T-cell (primary cell): ENCODE data around the gene PTPRM. TPM values are rescaled to one million over a fixed set of nuclear protein-coding genes. Genes with fewer than 3 reads are reported as not detected.

Source experiments
- ATAC-seq, 4 experiments: fragments of 200-7000 bp in 3 of 4; fragments of 150-1000 bp in 1 of 4; cut with Tn5 transposase; replicated peaks in 1 of 4; 1 replicate in 3 of 4; 2 replicates in 1 of 4; pipeline ENCODE4 v1.10.0; 2021; ENCODE audit warnings: moderate library complexity in 3 of 4, mild to moderate bottlenecking in 2 of 4, moderate number of reproducible peaks in 1 of 4
- CTCF ChIA-PET, 2 donors: fragments of 300-600 bp; sonication (Branson Sonifier 250); formaldehyde crosslinking; loops; one replicate each; lab custom pipeline; 2022; ENCODE audit warnings: antibody characterized with exemption in 2 of 2; lab: Charles Lee
- POLR2A ChIA-PET, 2 donors: fragments of 300-600 bp; sonication (Branson Sonifier 250); formaldehyde crosslinking; loops; one replicate each; lab custom pipeline; 2022; ENCODE audit warnings: antibody characterized with exemption in 2 of 2; lab: Charles Lee
- DNase-seq, 35 experiments: peaks; one replicate each; pipeline versions ENCODE4 v3.0.0 to v3.0.0-alpha.2; 2013 to 2023
- H3K27ac ChIP-seq: one replicate; pipeline ENCODE4 v1.5.1; 2013; ENCODE audit warnings: low read length
- H3K27me3 ChIP-seq, 2 experiments: replicated peaks in 1 of 2; 1 replicate in 1 of 2; 2 replicates in 1 of 2; pipeline versions ENCODE4 v1.6.1 to v1.7.0; 2013; ENCODE audit warnings: low read length in 1 of 2, mixed read lengths in 1 of 2; ENCODE audit not compliant: control insufficient read depth in 2 of 2, insufficient read depth in 2 of 2; ENCODE audit errors: extremely low read depth in 1 of 2
- H3K36me3 ChIP-seq, 2 donors: 1 replicate in 1 of 2; 2 replicates in 1 of 2; pipeline versions ENCODE4 v1.6.1 to v1.7.0; 2013; ENCODE audit warnings: low read length in 1 of 2; ENCODE audit not compliant: control insufficient read depth in 2 of 2, insufficient read depth in 1 of 2; ENCODE audit errors: extremely low read depth in 1 of 2
- H3K4me1 ChIP-seq, 2 experiments: 1 replicate in 1 of 2; 2 replicates in 1 of 2; pipeline versions ENCODE4 v1.6.1 to v1.7.0; 2013; ENCODE audit warnings: low read length in 2 of 2, mixed read lengths in 1 of 2; ENCODE audit not compliant: insufficient read depth in 2 of 2, control insufficient read depth in 1 of 2; ENCODE audit errors: extremely low read depth in 1 of 2
- H3K4me3 ChIP-seq, 2 donors: 1 replicate in 1 of 2; 2 replicates in 1 of 2; pipeline versions ENCODE4 v1.5.1 to v1.7.0; 2013; ENCODE audit warnings: mild to moderate bottlenecking in 2 of 2, low read length in 1 of 2, moderate library complexity in 1 of 2; ENCODE audit not compliant: control insufficient read depth in 1 of 2; ENCODE audit errors: extremely low read depth in 1 of 2
- H3K9me3 ChIP-seq: 2 replicates; pipeline ENCODE4 v1.7.0; 2013
- H3K27ac Mint-ChIP-seq, 2 donors: one replicate each; pipeline ENCODE4 v1.8.0; 2020 to 2021; ENCODE audit warnings: mild to moderate bottlenecking in 2 of 2, mixed read lengths in 2 of 2
- H3K27me3 Mint-ChIP-seq, 2 donors: one replicate each; pipeline ENCODE4 v1.8.0; 2021 to 2022; ENCODE audit warnings: mixed read lengths in 2 of 2
- H3K36me3 Mint-ChIP-seq: one replicate; pipeline ENCODE4 v1.8.0; 2021; ENCODE audit warnings: mixed read lengths
- H3K4me1 Mint-ChIP-seq, 3 donors: one replicate each; pipeline ENCODE4 v1.8.0; 2020 to 2022; ENCODE audit warnings: mixed read lengths in 3 of 3, mild to moderate bottlenecking in 1 of 3
- H3K4me3 Mint-ChIP-seq, 3 donors: one replicate each; pipeline ENCODE4 v1.8.0; 2020 to 2022; ENCODE audit warnings: mild to moderate bottlenecking in 3 of 3, mixed read lengths in 3 of 3, moderate library complexity in 3 of 3
- H3K9me3 Mint-ChIP-seq, 3 donors: one replicate each; pipeline ENCODE4 v1.8.0; 2020 to 2022; ENCODE audit warnings: mixed read lengths in 3 of 3
- WGBS: methylation state at CpG from one replicate; pipeline ENCODE4 v1.1.5; 2013; ENCODE audit warnings: missing lambda C conversion rate; ENCODE audit not compliant: insufficient coverage; 5-methylcytosine and 5-hydroxymethylcytosine counted together
- total RNA-seq, 35 experiments: library from RNA in 6 of 35; stranded (reverse) in 6 of 35; fragments of 120-200 nt in 1 of 35; gene quantifications; one replicate each; pipeline versions ENCODE4 v1.2.1 to v1.2.4 and lab custom pipeline; 2013 to 2026

Gene PTPRM
- total RNA-seq, 5 donors from 2014 or later (not counting 1 experiment from before 2014, with no cell fraction given) = 4.1 to 47.4 (median 7.1) TPM

- no peak for ATAC-seq
- no peak overlapping the region for H3K27ac Mint-ChIP-seq
- CTCF ChIA-PET = no interaction called here
- no peaks in the 10 kb centered on the region for H3K4me1 Mint-ChIP-seq
- H3K36me3 Mint-ChIP-seq = no peaks in the 10 kb centered on the region
- Histone ChIP-seq H3K9me3 (peaks cover 2% of the 10 kb centered on the region), H3K27me3 (no peaks in the 10 kb centered on the region), H3K4me1 (no peaks in the 10 kb centered on the region), H3K27ac (no peak overlapping the region), H3K36me3 (no peaks in the 10 kb centered on the region), H3K4me3 (no peak overlapping the region)
- POLR2A ChIA-PET = no interaction called here
- H3K27me3 Mint-ChIP-seq = no peaks in the 10 kb centered on the region
- 81% methylated on average over 3 of the region's 4 CpGs for WGBS
- DNase-seq = no peak
- no peak overlapping the region for H3K4me3 Mint-ChIP-seq
- H3K9me3 Mint-ChIP-seq = peaks cover 4 to 17% (median 12%) of the 10 kb centered on the region in 3 donors
Observed at GRCh38 chr18:8176554-8176953, 609.4 kb downstream of the PTPRM start.

GRCh38 chr18:8177330-8178016 lies 610.4 kb downstream of the PTPRM start:
- Mint-ChIP-seq H3K27ac (no peak overlapping the region), H3K9me3 (peaks cover 4 to 17% (median 13%) of the 10 kb centered on the region in 3 donors), H3K27me3 (no peaks in the 10 kb centered on the region), H3K4me3 (no peak overlapping the region), H3K4me1 (no peaks in the 10 kb centered on the region), H3K36me3 (no peaks in the 10 kb centered on the region)
- Histone ChIP-seq H3K9me3 (peaks cover 2% of the 10 kb centered on the region), H3K27ac (no peak overlapping the region), H3K36me3 (no peaks in the 10 kb centered on the region), H3K27me3 (no peaks in the 10 kb centered on the region), H3K4me3 (no peak overlapping the region), H3K4me1 (no peaks in the 10 kb centered on the region)
- ATAC-seq = no peak
- DNase-seq = no peak
- POLR2A ChIA-PET = no interaction called here
- WGBS = 67% methylated on average over 2 of the region's 3 CpGs
- CTCF ChIA-PET = no interaction called here

- DNase-seq = no peak
- H3K4me1 Mint-ChIP-seq = no peaks in the 10 kb centered on the region
- no peak overlapping the region for H3K27ac Mint-ChIP-seq
- CTCF ChIA-PET = no interaction called here
- no peaks in the 10 kb centered on the region for H3K4me1 ChIP-seq
- ATAC-seq = no peak
- H3K27me3 Mint-ChIP-seq = no peaks in the 10 kb centered on the region
- H3K9me3 Mint-ChIP-seq = peaks cover 0 to 5% (median 0%) of the 10 kb centered on the region in 3 donors
- H3K27ac ChIP-seq = no peak overlapping the region
- H3K4me3 Mint-ChIP-seq = no peak overlapping the region
- H3K36me3 ChIP-seq = no peaks in the 10 kb centered on the region
- WGBS = 100% methylated on average over 1 of the region's 2 CpGs
- H3K27me3 ChIP-seq = no peaks in the 10 kb centered on the region
- POLR2A ChIA-PET = interaction anchor here (0.6 to 0.7 kb wide), 2 partner anchors 11 to 116 kb away, joined by 3 to 5 read pairs; no protein-coding TSS in a partner anchor
- H3K9me3 ChIP-seq = no peaks in the 10 kb centered on the region
- no peak overlapping the region for H3K4me3 ChIP-seq
- H3K36me3 Mint-ChIP-seq = no peaks in the 10 kb centered on the region
Observed at GRCh38 chr18:8186413-8186812, 619.3 kb downstream of the PTPRM start.

- WGBS = 96% methylated on average over 6 of the region's 7 CpGs
- DNase-seq = no peak
- no peak for ATAC-seq
- Histone ChIP-seq H3K27me3 (no peaks in the 10 kb centered on the region), H3K27ac (no peak overlapping the region), H3K9me3 (no peaks in the 10 kb centered on the region), H3K36me3 (no peaks in the 10 kb centered on the region), H3K4me3 (no peak overlapping the region), H3K4me1 (no peaks in the 10 kb centered on the region)
- no peaks in the 10 kb centered on the region for H3K4me1 Mint-ChIP-seq
- ChIA-PET POLR2A (no interaction called here), CTCF (no interaction called here)
- H3K4me3 Mint-ChIP-seq = no peak overlapping the region
- peaks cover 0 to 4% (median 0%) of the 10 kb centered on the region in 3 donors for H3K9me3 Mint-ChIP-seq
- no peak overlapping the region for H3K27ac Mint-ChIP-seq
- H3K36me3 Mint-ChIP-seq = no peaks in the 10 kb centered on the region
- no peaks in the 10 kb centered on the region for H3K27me3 Mint-ChIP-seq
Observed at GRCh38 chr18:8188184-8188583, 621.1 kb downstream of the PTPRM start.

GRCh38 chr18:8190980-8191379 lies 623.9 kb downstream of the PTPRM start:
- Mint-ChIP-seq H3K4me1 (no peaks in the 10 kb centered on the region), H3K4me3 (no peak overlapping the region), H3K27me3 (no peaks in the 10 kb centered on the region), H3K36me3 (no peaks in the 10 kb centered on the region), H3K9me3 (no peaks in the 10 kb centered on the region), H3K27ac (no peak overlapping the region)
- POLR2A ChIA-PET = no interaction called here
- 88% methylated on average over 3 of the region's 3 CpGs for WGBS
- no peaks in the 10 kb centered on the region for H3K4me1 ChIP-seq
- no peaks in the 10 kb centered on the region for H3K36me3 ChIP-seq
- no peak overlapping the region for H3K27ac ChIP-seq
- H3K27me3 ChIP-seq = no peaks in the 10 kb centered on the region
- no peak for DNase-seq
- H3K9me3 ChIP-seq = no peaks in the 10 kb centered on the region
- no peak overlapping the region for H3K4me3 ChIP-seq
- CTCF ChIA-PET = no interaction called here
- no peak for ATAC-seq

- ChIA-PET POLR2A (no interaction called here), CTCF (no interaction called here)
- Histone ChIP-seq H3K4me3 (no peak overlapping the region), H3K4me1 (no peaks in the 10 kb centered on the region), H3K27me3 (no peaks in the 10 kb centered on the region), H3K36me3 (no peaks in the 10 kb centered on the region), H3K9me3 (no peaks in the 10 kb centered on the region), H3K27ac (no peak overlapping the region)
- WGBS = 87% methylated on average over 6 of the region's 6 CpGs
- Mint-ChIP-seq H3K9me3 (no peaks in the 10 kb centered on the region), H3K4me3 (no peak overlapping the region), H3K27me3 (no peaks in the 10 kb centered on the region), H3K4me1 (no peaks in the 10 kb centered on the region), H3K27ac (no peak overlapping the region), H3K36me3 (no peaks in the 10 kb centered on the region)
- ATAC-seq (no peak), DNase-seq (no peak)
Observed at GRCh38 chr18:8194431-8194830, 627.3 kb downstream of the PTPRM start.
